Brain microvascular endothelial cell (primary cell): ENCODE data around the gene RNU1-2.
"Not testable (repeated sequence)": the region's sequence is repeated elsewhere in the genome, so short reads cannot be mapped to it uniquely, and the experiment has no call there.

ENCODE experiments used
- DNase-seq: peaks from one replicate; pipeline ENCODE4 v3.0.0-alpha.2; 2020
- H3K27ac ChIP-seq: fragments of 250-450 bp; sonication (Bioruptor Pico); 2 replicates; pipeline ENCODE4 v1.5.1; 2020; ENCODE audit warnings: mild to moderate bottlenecking, moderate library complexity
- H3K27me3 ChIP-seq: fragments of 250-450 bp; sonication (Bioruptor Pico); replicated peaks from 2 replicates; pipeline ENCODE4 v1.5.1; 2020; ENCODE audit warnings: mild to moderate bottlenecking
- H3K36me3 ChIP-seq: fragments of 250-450 bp; sonication (Bioruptor Pico); replicated peaks from 2 replicates; pipeline ENCODE4 v1.5.1; 2020; ENCODE audit warnings: mild to moderate bottlenecking
- H3K4me3 ChIP-seq: 2 replicates; pipeline ENCODE4 v1.5.1; 2011; ENCODE audit warnings: low read depth, mild to moderate bottlenecking, control low read depth, low read length, moderate library complexity
- in situ Hi-C: cut with HindIII; loops from 2 replicates; pipeline ENCODE4 v1.10.0; 2017; ENCODE audit warnings: low sequenced_read_pairs, low pct_ligation_motif_present

Gene RNU1-2

DNA sequence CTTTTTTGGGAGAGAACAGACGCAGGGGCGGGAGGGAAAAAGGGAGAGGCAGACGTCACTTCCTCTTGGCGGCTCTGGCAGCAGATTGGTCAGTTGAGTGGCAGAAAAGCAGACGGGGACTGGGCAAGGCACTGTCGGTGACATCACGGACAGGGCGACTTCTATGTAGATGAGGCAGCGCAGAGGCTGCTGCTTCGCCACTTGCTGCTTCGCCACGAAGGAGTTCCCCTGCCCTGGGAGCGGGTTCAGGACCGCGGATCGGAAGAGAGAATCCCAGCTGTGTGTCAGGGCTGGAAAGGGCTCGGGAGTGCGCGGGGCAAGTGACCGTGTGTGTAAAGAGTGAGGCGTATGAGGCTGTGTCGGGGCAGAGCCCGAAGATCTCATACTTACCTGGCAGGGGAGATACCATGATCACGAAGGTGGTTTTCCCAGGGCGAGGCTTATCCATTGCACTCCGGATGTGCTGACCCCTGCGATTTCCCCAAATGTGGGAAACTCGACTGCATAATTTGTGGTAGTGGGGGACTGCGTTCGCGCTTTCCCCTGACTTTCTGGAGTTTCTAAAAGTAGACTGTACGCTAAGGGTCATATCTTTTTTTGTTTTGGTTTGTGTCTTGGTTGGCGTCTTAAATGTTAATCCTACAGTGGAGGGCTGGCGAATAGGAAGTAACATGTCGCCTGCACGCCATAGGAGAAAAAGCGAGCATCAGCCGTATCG is at the start of gene RNU1-2:
RNU1-2 (plus strand) TSS at position 383 of the 718 bp plus-strand sequence.
- Histone ChIP-seq H3K27ac (peak within 1 kb of the TSS; percentile 94), H3K4me3 (peak within 1 kb of the TSS; percentile 33)
- H3K36me3 ChIP-seq, in situ Hi-C loops, H3K27me3 ChIP-seq: not testable (repeated sequence)
- DNase-seq: peak; percentile 97

DNA sequence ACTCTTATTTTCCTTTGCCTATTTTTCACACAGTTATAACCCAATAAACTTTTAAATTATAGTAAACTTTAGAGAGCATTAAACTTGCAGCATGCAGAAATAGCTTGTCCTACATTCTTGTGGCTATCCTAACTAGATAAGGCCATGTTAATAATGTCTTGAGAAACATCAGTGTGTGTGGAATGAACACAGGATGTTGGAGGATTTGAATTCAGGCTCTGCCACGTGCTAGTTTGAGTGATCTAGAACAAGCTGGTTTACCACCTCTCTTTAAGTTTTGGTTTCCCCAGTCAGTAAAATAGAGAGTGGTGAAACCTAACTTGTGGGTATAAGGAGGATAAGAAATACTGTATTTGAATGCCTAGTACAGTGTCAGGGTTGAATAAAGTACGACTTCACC is 39.6 kb upstream of the RNU1-2 start:
- H3K27me3 ChIP-seq, H3K36me3 ChIP-seq, H3K4me3 ChIP-seq, H3K27ac ChIP-seq, in situ Hi-C loops: not testable (repeated sequence)
- peak; percentile 12 for DNase-seq

DNA sequence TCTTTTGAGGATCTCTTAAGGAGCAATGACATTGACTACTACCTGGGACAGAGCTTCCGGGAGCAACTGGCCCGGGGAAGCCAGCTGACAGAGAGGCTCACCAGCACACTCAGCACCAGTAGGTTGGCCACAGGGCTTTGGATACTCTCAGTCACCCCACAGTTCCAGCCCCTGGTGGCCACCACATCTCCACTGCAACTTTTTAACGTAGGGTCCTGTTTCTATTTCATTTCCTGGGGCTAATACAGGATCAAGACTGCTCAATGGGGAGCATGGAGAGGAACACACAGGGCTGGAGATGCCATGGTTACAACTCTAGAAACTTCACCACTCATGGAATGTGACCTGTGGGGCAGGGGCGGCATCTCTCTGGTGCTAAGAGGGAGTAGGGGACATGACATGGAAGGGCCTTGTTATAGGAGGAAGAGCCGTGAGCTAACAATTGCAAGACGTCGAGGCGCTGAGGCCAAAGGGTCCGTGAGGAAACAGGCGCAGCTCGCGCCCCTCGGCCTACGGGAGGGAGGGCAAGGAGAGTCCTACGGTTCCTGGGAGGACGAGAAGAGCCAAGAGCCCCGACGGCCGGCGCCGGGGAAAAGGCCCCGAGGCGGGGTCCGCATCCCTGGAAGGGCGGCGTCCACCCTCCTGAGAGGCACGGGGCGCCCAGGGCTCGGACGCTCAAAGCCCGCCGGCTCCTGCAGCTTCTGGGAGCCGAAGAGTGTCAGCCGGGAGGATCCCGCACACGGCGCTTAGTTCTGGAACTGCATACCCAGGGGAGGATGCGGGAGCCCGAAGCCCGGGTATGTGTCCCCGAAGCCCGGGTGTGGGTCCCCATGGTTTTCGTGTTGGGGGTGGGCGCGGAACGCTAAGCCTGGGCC is 36.4 kb upstream of the RNU1-2 start:
- DNase-seq, H3K27me3 ChIP-seq, in situ Hi-C loops, H3K36me3 ChIP-seq, H3K27ac ChIP-seq: not testable (repeated sequence)
- H3K4me3 ChIP-seq: peak overlapping the region; percentile 41

DNA sequence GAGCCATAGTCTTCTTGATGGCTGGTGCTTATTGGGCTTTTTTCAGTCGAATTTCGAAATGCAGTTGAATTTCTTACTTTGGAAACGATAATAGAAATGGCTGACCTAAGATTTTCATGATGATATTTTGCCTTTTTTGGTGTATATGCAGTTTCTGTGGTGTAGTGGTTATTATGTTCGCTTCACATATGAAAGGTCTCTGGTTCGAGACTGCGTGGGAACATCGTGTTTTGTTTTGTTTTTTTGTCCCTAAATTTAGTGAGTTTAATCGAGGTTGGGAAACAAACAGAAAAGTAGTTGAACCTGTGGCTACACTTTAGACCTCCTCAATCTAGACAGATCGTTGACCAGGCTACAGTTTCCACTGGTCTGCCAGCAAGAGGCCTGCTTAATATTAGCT is 35.7 kb upstream of the RNU1-2 start:
- peak; percentile 73 for DNase-seq
- H3K36me3 ChIP-seq, H3K4me3 ChIP-seq, in situ Hi-C loops, H3K27me3 ChIP-seq, H3K27ac ChIP-seq: not testable (repeated sequence)

DNA sequence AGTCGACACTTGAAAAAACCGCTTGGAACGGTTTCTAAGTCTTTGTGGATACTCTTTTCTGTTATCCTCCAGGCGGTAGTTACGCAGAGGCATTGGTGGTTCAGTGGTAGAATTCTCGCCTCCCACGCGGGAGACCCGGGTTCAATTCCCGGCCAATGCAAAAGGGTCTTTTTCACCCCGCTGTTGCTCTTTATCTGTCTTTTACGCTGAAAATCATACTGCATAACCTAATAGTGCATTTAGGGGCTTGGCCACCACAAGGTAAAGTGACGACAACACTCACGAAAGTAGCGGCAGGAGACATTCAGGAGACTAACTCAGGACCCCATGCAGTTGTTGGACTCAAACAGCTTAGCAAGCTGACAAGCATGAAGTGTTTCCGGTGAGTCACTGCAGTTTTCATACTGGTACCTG is 33.9 kb upstream of the RNU1-2 start:
- H3K27ac ChIP-seq, H3K27me3 ChIP-seq, in situ Hi-C loops, H3K4me3 ChIP-seq, H3K36me3 ChIP-seq: not testable (repeated sequence)
- DNase-seq: peak; percentile 59

DNA sequence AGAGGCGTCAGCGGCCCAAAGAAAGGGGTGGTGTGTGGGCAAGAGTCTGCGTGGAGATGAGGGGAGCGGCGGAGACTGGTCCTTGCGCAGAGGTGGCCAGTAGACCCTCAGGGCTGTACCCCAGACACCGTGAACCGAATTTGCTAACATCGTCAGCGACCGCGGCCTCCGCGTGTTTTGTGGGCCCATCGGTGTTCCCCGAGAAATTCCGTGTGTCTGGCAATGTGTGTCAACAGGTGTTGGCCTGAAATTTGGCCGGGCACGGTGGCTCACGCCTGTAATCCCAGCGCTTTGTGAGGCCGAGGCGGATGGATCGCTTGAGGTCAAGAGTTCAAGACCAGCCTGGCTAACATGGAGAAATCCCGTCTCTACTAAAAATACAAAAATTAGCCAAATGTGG is 33.4 kb upstream of the RNU1-2 start:
- in situ Hi-C loops, H3K4me3 ChIP-seq, H3K36me3 ChIP-seq, DNase-seq, H3K27ac ChIP-seq, H3K27me3 ChIP-seq: not testable (repeated sequence)

DNA sequence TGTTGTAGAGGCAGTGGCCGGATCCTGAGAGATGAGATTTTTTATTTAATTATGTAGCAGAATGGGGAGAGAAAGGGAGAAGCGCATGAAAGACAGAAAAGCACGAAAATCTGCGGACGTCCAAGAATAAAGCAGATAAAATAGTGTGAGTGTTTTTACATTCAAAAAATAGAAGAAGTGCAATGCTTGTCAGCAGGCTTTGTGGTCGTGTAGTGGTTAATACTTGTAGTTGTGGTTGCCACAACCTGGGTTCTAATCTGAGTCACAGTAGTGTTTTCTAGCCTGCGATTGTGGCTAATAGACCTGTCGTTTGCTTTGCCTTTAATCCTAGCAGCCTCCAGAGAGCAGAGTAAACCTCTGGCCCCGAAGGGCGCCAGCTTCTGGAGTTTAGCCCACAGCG is 32.8 kb upstream of the RNU1-2 start:
- H3K27ac ChIP-seq, in situ Hi-C loops, H3K4me3 ChIP-seq, H3K27me3 ChIP-seq, H3K36me3 ChIP-seq, DNase-seq: not testable (repeated sequence)

DNA sequence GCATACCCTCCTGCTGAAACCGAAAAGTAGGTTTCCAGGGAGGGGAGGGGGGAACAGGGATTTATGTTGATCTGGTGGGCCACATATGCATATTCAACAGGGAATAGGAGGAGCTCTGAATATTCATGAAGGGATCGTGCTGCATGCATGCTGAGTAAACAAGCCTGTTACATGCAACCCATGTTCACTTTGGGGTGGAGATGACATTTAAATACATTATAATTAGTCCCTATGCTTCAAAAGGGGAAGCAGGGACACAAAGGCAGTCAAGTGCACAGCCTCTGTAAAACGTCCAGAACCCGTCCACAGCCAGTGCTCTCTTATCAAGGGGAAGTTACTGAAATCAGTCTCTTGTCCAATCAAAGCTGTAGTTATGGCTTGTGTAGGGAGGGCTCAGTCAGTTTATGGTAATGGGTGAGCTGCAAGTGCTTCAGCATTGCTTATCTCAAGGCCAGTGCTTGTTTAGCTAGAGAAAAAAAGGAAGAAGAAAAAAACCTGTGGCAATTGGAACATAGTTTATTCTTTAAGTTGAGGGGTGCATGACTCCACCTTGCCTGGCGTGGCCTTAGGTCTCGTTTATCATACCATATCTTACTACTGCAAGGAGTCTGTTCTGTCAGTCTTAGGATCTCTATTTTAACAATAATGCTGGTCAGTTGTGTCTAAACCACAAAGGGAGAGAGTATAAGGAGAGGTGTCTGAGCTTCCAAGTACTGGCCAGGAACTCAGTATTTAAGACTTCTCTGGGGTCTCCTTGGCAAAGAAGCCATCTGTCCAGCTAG is 28.7 kb upstream of the RNU1-2 start:
- DNase-seq, H3K27me3 ChIP-seq, H3K36me3 ChIP-seq, H3K4me3 ChIP-seq, H3K27ac ChIP-seq, in situ Hi-C loops: not testable (repeated sequence)

DNA sequence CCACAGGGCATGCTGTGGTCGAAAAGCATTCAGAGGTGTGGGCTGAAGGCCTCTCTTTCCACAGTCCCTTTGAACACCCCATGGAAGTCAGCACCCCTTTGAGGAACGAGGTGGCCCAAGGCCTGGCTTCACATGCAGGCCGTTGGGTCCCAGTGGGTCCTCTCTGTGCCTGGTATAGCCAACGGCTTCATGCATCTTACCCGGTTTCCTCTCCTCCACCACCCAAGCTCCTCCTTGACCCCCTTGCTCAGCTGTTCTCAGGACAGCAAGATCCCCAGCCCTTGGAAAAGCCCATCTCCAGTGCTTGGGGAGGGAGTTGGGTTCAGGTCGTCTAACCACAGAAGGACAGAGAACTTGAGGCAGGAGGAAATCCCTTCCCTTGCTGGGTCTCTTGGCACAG is 27.0 kb upstream of the RNU1-2 start:
- DNase-seq, H3K27me3 ChIP-seq, H3K4me3 ChIP-seq, H3K36me3 ChIP-seq, in situ Hi-C loops, H3K27ac ChIP-seq: not testable (repeated sequence)

DNA sequence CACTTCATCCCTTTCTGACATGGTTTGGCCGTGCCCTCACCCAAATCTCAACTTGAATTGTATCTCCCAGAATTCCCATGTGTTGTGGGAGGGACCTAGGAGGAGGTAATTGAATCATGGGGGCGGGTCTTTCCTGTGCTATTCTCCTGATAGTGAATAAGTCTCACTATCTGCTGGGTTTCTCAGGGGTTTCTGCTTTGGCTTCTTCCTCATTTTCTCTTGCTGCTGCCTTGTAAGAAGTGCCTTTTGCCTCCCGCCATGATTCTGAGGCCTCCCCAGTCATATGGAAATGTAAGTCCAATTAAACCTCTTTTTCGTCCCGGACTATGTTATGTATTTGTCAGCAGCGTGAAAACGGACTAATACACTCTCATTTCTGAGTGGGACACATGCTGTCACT is 25.8 kb upstream of the RNU1-2 start:
- H3K27ac ChIP-seq, H3K4me3 ChIP-seq, in situ Hi-C loops, H3K36me3 ChIP-seq, DNase-seq, H3K27me3 ChIP-seq: not testable (repeated sequence)

DNA sequence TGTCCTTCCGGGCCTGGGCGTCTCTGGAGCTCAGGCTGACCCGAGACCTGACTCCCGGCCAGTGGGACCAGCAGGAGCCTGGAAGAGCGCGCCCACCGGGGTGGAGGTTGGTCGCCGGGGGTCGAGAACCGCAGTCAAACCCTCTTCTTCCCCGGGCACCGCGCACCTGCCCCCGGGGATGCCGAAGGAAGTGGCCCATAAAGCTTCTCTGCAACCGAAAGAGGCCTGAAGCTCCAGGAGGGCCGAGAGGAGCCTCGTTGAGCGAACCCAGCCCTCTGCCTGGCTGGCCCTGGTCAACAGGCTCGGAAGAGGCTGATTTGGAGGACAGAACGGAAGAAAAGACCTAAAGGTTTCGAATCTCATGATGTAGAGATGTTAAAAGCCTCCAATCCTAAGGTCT is 24.6 kb upstream of the RNU1-2 start:
- DNase-seq, H3K27ac ChIP-seq, H3K4me3 ChIP-seq, in situ Hi-C loops, H3K36me3 ChIP-seq, H3K27me3 ChIP-seq: not testable (repeated sequence)

DNA sequence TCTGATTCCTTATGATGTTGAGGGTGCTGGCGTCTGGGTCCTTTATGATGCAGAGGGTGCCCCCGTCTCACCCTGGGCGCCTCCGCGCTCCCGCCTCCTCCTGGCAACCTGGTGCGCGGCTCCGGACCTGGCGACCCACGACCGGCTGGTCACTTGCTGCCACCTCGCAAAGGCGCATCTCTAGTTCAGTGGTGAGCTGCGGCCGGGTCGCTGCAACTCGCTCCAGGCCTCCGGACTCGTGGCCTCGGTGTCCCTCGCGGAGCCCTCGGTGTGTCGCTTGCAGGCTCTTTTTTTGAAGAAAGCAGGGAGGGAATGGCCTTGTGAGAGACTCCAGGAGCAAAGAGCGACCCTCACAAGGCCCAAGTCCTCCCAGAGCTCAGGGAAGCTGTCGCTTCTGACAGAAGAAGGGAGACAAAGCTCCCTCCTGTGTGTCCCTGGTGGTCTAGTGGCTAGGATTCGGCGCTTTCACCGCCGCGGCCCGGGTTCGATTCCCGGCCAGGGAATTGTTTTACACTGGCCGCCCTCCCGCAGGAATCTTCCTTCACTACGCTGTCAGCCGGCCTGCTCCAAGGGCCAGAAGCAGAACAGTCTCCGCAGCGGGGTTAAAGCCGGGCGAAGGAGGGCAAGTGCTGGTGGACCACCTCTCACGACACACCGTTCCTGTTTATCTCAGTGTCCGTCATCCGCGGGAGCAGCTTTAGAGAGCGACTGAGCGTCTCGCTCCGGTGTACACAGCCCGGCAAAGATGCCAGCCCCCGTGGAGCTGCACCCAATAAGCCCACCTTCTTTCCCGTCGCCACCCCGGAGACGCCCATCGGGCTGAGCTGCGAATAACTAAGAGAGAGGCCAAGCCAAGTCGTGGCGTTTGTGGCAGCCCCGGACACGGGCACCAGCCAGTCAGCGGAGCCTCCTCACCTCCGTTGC is 23.4 kb upstream of the RNU1-2 start:
- H3K27me3 ChIP-seq, in situ Hi-C loops, H3K36me3 ChIP-seq, H3K27ac ChIP-seq: not testable (repeated sequence)
- DNase-seq: peak; percentile 98
- peak overlapping the region; percentile 47 for H3K4me3 ChIP-seq

DNA sequence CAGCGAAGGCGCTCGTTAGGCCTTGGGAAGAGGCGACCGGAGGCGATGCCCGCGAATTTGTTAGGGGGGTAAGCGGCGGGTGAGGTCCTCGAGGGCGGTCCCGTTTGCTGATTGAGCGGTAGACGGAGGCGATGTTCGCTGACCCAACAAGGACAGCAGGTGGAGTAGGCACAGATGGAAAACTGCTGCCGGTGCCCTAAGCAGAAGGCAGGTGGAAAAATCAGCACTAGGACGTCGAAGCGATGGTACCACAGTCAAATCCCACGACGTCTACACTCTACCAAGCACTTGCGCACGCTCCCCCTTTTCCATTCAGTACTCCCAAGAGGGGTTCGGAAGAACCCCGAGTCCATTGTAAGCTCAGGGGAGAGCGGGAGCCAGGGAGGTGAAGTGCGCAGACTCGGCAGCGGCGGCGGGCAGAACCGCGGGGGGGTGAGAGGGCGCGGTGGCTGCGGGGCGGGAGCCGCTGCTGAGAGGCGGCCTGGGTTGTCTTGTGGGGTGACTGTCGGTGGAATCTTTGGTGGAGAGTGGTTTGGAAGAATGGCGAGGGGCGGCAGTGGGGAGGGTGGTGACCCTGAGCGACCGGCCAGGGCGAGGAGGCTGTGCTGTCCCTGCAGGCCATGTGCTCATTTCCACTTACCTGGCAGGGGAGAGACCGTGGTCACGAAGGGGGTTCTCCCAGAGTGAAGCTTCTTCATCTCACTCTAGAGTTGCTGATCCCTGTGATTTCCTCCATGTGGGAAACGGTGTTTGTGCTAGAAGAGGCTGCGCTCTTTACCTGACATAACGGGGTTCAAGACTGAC is 22.5 kb upstream of the RNU1-2 start:
- H3K27me3 ChIP-seq, in situ Hi-C loops, H3K36me3 ChIP-seq, H3K27ac ChIP-seq, H3K4me3 ChIP-seq: not testable (repeated sequence)
- peak; percentile 9 for DNase-seq
